K562 (cell line): ENCODE measurements around the gene SLC35E3. TPM values are rescaled to one million over a fixed set of nuclear protein-coding genes. Genes with fewer than 3 reads are reported as not detected.

Source experiments
- ARID4B ChIP-seq: sonication (generic); formaldehyde crosslinking; IDR thresholded peaks from 2 replicates; pipeline ENCODE4 v1.8.0; 2022; ENCODE audit warnings: mild to moderate bottlenecking, missing genetic modification reagents
- ATF1 ChIP-seq, 2 experiments: fragments of 450-650 bp in 1 of 2; IDR thresholded peaks; 2 replicates each; pipeline ENCODE4 v1.6.1; 2016; ENCODE audit warnings: missing compliant biosample characterization in 1 of 2, missing genetic modification characterization in 1 of 2
- CBX5 ChIP-seq: IDR thresholded peaks from 2 replicates; pipeline ENCODE4 v1.6.1; 2014; ENCODE audit warnings: low read depth, borderline replicate concordance
- CEBPZ ChIP-seq: fragments of 150-350 bp; IDR thresholded peaks from 2 replicates; pipeline ENCODE4 v1.6.1; 2014; ENCODE audit warnings: low read depth, mild to moderate bottlenecking, low read length, borderline replicate concordance
- CHD1 ChIP-seq: fragments of 200-600 bp; sonication (generic); IDR thresholded peaks from one replicate; pipeline ENCODE4 v1.6.1; 2012; ENCODE audit warnings: mild to moderate bottlenecking, moderate library complexity, low read length, inconsistent platforms
- IRF9 ChIP-seq: fragments of 450-650 bp; IDR thresholded peaks from 2 replicates; pipeline ENCODE4 v1.6.1; 2016; ENCODE audit warnings: missing biosample characterization, missing genetic modification characterization
- KLF1 ChIP-seq: fragments of 450-650 bp; IDR thresholded peaks from 2 replicates; pipeline ENCODE4 v1.6.1; 2016; ENCODE audit warnings: missing genetic modification characterization, missing compliant biosample characterization
- MAFF ChIP-seq: IDR thresholded peaks from 2 replicates; pipeline ENCODE4 v1.6.1; 2012; ENCODE audit warnings: low read length, improper control_type of control experiment
- NBN ChIP-seq: fragments of 450-650 bp; IDR thresholded peaks from 2 replicates; pipeline ENCODE4 v1.6.1; 2016; ENCODE audit warnings: low read depth, mild to moderate bottlenecking
- RBM14 ChIP-seq: fragments of 200-400 bp; formaldehyde crosslinking; IDR thresholded peaks from 2 replicates; pipeline ENCODE4 v1.6.1; 2018; ENCODE audit warnings: low read depth, mild to moderate bottlenecking, low read length, moderate library complexity, borderline replicate concordance; ENCODE audit not compliant: insufficient read depth
- SMARCA5 ChIP-seq: fragments of 450-650 bp; IDR thresholded peaks from 2 replicates; pipeline ENCODE4 v1.6.1; 2016
- SRSF9 ChIP-seq: fragments of 200-400 bp; formaldehyde crosslinking; IDR thresholded peaks from 2 replicates; pipeline ENCODE4 v1.6.1; 2017; ENCODE audit warnings: low read depth, low read length, borderline replicate concordance
- TAF9B ChIP-seq: fragments of 450-650 bp; IDR thresholded peaks from 2 replicates; pipeline ENCODE4 v1.6.1; 2018; ENCODE audit warnings: mild to moderate bottlenecking; ENCODE audit not compliant: partially characterized antibody
- TOE1 ChIP-seq, 2 experiments: fragments of 450-650 bp in 1 of 2; sonication (generic) in 1 of 2; formaldehyde crosslinking in 1 of 2; IDR thresholded peaks; 2 replicates each; pipeline versions ENCODE4 v1.7.1 to v1.8.0; 2016 to 2022; ENCODE audit warnings: borderline replicate concordance in 2 of 2, mild to moderate bottlenecking in 2 of 2, antibody characterized with exemption in 1 of 2, inconsistent platforms in 1 of 2, low read depth in 1 of 2, missing genetic modification reagents in 1 of 2, moderate library complexity in 1 of 2
- WHSC1 ChIP-seq: IDR thresholded peaks from one replicate; pipeline ENCODE4 v1.6.1; 2012; ENCODE audit warnings: low read length, control low read depth, inconsistent platforms
- XRCC3 ChIP-seq: fragments of 450-650 bp; IDR thresholded peaks from 2 replicates; pipeline ENCODE4 v1.6.1; 2017; ENCODE audit warnings: mild to moderate bottlenecking, moderate library complexity
- ZNF197 ChIP-seq: fragments of 200-800 bp; sonication (Bioruptor generic); IDR thresholded peaks from 2 replicates; pipeline ENCODE4 v1.6.1; 2016; ENCODE audit warnings: low read depth, missing genetic modification characterization, missing compliant biosample characterization
- ZNF311 ChIP-seq: fragments of 250-450 bp; sonication (Bioruptor Pico); IDR thresholded peaks from 2 replicates; pipeline ENCODE4 v1.4.0; 2020; ENCODE audit warnings: mild to moderate bottlenecking, moderate library complexity
- polyA plus RNA-seq, 8 experiments: library from polyadenylated mRNA; depleted of rRNA in 4 of 8; stranded (reverse) in 5 of 8; unstranded in 3 of 8; fragments of >200 nt; fragmentation: Nextera tagmentation in 2 of 8; fragmentation: Illumina TruSeq in 1 of 8; extraction: Ambion mirVana in 2 of 8; extraction: Trizol in 1 of 8; gene quantifications; 2 replicates each; pipeline versions ENCODE4 v1.2.1 to v1.2.3, GENCODE V29; 2011 to 2014; ENCODE audit warnings: inconsistent platforms in 1 of 8, missing spikeins in 1 of 8
- total RNA-seq, 7 experiments: library from RNA; depleted of rRNA in 6 of 7; stranded (reverse); fragments of >200 nt in 6 of 7; fragmentation: Illumina TruSeq in 2 of 7; extraction: Trizol in 2 of 7; gene quantifications; 2 replicates each; pipeline versions ENCODE4 v1.2.1 to v1.2.3, GENCODE V29; 2011 to 2021; ENCODE audit warnings: low replicate concordance in 1 of 7

SLC35E3 gene
- total and polyA plus RNA-seq, 9 of the 15 experiments (the other 6 are each of a cell fraction or from before 2014, with no cell fraction given): 1.2 to 5.9 (median 3.8) TPM

DNA sequence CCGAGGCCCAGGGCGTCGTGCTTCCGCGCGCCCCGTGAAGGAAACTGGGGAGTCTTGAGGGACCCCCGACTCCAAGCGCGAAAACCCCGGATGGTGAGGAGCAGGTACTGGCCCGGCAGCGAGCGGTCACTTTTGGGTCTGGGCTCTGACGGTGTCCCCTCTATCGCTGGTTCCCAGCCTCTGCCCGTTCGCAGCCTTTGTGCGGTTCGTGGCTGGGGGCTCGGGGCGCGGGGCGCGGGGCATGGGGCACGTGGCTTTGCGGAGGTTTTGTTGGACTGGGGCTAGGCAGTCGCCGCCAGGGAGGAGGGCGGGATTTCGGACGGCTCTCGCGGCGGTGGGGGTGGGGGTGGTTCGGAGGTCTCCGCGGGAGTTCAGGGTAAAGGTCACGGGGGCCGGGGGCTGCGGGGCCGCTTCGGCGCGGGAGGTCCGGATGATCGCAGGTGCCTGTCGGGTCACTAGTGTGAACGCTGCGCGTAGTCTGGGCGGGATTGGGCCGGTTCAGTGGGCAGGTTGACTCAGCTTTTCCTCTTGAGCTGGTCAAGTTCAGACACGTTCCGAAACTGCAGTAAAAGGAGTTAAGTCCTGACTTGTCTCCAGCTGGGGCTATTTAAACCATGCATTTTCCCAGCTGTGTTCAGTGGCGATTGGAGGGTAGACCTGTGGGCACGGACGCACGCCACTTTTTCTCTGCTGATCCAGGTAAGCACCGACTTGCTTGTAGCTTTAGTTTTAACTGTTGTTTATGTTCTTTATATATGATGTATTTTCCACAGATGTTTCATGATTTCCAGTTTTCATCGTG, 62.6 kb downstream of the SLC35E3 start (continued):
- no peak for TF ChIP-seq CEBPZ
- no peak for TF ChIP-seq XRCC3
- no peak for TF ChIP-seq SRSF9
- no peak for TF ChIP-seq ZNF311 (CRISPR knock-in tag)
- TF ChIP-seq ARID4B (CRISPR knock-in tag): peak; percentile 76; the same call in 1 of the 2 replicates
- peak; percentile 50 for TF ChIP-seq TAF9B
- TF ChIP-seq CHD1: peak; percentile 63
- no peak for TF ChIP-seq WHSC1
- TF ChIP-seq CBX5: no peak
- TF ChIP-seq TOE1 (IDR thresholded peaks at IDR 0.05; ENCODE audit: borderline replicate concordance): no peak
- no peak for TF ChIP-seq TOE1 (CRISPR knock-in tag; IDR thresholded peaks at IDR 0.05; ENCODE audit: borderline replicate concordance, low read depth)
- TF ChIP-seq RBM14: peak; percentile 30; the same call in 1 of the 2 replicates
- TF ChIP-seq SMARCA5: no peak
- peak; percentile 9; the same call in 1 of the 2 replicates for TF ChIP-seq KLF1
- no peak for TF ChIP-seq NBN
- no peak for TF ChIP-seq ATF1 (CRISPR knock-in tag; IDR thresholded peaks at IDR 0.05)
- peak; percentile 6; the same call in 1 of the 2 replicates for TF ChIP-seq ATF1 (tag; IDR thresholded peaks at IDR 0.05)
- no peak for TF ChIP-seq IRF9
- TF ChIP-seq ZNF197 (CRISPR knock-in tag): peak; percentile 45; the same call in 1 of the 2 replicates
- TF ChIP-seq MAFF: peak; percentile 29; the same call in 1 of the 2 replicates
